Measurements from ENCODE around the gene SLX4IP.

SLX4IP gene

DNA sequence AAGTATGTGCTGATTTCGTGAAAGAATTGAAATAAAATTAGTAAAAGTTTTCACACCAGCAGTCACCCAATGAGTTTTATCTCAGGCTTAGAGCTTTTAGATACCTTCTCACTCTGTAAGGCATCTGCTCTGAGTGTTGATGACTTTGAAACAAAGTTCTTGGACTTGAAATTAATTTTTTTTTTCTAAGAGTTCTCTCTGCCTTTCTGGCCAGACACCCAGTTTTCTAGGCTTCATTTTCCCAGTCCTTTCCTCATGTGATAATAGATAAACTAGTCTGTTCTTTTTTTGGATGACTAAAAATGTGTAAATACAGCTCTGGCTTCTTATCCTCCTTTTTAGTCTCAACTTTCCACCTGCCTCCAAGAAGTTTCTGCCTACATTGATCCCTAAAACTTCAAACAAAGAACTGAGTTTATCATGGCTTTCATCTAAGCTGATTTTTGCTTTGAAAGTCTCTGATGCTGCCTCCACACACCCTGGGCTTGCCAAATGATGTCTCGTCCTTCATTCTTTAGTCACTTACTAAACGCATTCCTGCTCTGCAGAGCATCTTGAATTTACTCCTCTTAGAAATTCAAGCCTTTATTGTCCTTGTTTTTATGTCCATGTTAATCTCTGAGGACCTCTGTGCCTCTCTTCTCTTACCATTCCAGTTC lies 32.7 kb downstream of the SLX4IP start:
- no peak for DNase-seq

DNA sequence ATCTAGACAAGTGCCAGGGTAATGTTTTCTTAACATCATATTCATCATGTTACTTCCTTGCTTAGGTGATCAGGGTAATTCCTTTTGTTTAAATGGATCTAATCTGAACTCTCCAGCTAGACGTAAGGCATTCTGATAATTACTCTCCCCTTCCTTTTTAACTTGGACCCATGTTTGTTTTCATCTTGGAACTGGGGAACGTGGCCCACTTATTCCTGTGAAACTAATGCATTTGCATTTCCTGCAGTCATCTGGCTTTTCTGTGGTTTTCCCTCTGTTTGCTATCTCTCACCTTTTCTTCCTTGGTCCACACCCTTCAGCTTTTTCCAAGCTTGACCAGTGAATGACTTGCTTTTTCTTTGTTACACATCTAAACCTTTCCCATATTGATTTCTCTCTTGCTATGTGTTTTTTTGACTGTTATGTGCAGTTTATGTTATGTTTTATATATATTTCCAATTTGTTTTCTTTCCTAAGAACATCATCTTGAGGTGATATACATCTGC lies 33.3 kb downstream of the SLX4IP start:
- DNase-seq: no peak

DNA sequence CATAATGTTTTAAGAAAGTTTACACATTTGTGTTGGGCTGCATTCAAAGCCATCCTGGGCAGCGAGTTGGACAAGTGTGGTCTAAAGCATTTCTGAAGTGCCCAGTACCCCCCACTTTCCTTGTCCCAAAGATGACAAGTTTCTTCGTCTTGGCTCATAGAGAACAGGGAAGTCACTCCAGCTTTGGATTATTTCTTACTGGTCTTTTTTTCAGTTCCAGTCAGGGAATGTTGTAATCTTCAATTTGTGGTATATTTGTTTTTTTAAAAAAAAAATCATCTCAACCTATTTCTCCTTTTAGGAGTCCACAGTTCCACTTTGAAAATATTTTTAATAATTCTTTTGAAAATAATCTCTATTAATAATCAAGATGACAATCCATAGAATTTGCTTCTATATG lies 34.0 kb downstream of the SLX4IP start:
- no peak for DNase-seq

DNA sequence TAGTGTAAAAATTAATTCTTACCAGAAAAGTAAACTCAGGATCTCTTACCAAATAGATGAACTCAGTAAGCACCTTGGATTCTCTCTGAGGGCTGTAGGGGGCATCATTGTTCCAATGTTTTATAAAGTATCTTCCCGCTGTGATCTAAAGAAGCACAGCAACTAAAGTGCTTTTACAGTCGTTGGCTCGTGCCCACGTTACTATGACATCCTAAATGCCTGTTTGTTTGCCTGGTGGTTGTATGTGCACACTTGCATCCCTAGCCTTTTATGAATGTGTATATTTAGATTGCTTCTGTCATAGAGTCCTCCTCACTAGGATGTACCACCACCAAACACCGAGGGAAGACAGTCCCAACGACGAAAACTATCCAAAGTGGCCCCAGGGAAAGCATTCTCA lies 34.5 kb downstream of the SLX4IP start:
- DNase-seq: no peak

DNA sequence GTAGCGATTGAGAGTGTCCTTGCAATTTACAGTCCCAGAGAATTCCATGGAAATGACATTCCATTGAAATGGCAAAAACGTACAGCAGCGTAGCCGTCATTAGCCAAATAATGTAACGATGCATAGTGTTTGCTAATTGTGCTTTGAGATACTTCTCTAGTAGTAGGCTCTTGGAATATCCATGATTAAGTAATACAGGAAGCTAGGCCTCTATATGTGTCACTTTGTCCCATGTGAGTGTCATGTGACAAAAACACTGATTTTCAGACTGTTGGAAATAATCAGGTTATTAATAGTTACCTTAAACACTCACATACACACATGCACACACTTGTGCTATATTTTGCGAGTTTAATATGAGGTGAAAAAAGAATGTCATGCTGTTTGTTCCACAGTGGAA lies 35.2 kb downstream of the SLX4IP start:
- no peak for DNase-seq

DNA sequence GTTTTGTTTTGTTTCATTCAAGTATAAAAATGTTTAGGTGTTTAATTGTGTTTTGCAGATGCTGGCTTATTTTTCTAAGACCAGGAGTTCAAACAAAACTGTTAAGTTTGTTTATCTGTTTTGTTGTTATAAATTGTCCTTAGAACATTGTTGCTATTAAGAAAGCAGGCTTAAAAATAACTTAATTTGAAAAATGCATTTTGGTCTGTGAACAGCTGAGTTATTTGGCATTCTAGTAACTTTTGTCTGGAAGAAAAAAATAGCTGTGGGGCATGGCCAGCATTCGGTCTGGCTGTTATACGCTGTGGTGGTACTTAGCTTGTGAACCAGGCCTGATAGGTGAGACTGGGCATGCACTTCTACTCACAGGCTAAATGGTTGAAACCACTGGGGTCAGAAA lies 37.8 kb downstream of the SLX4IP start:
- no peak for DNase-seq

DNA sequence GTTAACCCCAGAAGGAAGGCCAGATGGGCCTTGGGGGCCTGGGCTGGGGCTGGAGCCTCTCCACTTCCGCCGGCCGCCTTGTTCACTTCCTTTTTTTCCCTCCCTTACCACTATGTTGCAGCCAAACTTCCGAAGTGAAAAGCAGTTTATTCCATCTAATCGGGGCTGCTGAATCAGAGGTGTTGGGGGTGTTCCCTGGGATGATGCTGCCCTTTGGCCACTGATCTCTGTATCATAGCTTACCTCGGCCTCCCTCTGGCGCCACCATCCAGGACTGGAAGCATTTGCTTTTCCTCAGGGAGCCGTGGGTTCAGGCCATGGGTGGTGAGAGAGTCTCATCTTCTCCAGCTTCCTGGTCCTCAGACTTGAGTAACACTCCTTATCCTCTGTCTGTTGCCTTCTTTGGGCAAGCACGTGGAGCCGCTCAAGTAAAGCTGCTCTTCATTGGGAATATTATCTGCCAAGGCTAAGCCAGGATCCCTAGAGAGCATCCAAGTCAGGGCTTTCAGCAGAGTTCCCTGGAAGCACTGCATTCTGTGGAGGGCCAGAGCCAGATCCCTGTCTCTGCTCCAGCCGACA lies 39.6 kb downstream of the SLX4IP start:
- no peak for DNase-seq

DNA sequence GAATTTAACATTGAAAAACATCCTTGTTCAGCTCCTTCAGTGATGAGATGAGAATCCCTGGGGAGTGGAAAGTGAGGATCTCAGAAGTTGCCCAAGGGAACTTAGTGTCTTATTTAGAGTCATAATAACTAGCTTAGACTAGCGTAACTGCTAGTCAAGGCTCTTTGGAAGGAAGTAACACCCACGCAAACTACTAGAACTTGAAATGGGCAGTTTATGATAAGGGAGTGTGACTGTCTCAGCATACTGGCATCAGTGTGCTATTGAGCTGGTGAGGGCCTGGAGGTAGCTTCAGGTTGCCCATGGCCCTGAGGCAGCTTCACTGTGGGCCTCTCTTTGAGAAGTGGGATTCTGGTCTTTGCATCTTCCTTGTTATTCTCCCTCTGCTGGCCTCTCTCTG lies 40.1 kb downstream of the SLX4IP start:
- DNase-seq: no peak

DNA sequence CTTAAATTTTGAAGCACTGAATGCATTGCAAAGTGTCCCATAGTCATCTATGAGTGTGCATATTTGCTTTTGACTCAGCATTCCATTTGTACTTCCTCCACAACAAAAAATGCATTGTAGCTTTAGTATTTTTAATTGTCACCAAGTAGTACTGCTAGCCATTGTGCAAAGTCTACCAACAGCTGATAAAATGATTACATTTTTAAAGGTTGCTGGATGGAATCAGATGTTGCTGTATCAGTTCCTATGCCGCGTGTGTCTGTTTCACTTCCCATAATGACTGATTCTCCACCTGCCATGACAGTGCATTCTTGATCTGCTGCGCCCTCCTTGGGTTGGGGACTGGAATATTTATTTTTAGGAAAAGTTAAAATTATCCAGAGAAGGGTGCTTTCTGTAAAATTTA lies 41.2 kb downstream of the SLX4IP start:
- no peak for DNase-seq

DNA sequence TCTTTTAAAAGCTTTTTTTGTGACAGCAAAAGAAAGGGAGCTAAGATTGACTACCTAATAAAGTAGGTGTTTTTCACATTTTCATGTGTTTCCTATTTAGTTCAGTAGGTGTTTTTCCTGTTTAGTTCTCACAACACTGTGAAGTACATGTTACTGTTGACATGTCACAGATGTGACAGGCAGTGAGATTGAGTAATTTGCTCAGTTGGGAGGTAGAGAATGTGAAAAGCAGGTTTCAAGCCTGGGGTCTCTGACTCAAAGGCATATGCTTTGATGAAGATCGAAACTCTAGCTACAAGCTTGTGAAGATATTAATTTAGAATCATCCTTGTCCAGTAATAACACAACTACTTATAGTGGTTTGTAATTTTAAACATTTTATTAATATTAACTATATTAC lies 43.1 kb downstream of the SLX4IP start:
- no peak for DNase-seq

DNA sequence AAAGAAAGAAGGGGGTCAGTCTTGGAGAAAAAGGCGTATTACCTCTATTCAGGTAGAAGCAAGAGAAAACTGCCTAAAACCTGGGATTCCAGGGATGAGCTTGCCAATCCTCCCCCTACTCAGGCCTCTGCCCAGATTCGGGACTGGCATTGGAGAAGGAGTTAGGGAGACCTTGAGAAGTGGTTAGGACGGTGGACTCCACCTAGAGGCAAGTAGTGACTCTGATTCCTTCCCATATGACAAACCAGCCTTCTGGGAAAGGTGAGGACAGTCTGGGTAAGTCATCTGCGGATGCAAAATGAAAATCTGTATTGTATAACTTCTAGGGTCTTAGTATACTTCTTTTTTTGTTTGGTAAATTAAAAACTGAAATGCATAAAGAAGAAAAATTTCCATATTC lies 43.8 kb downstream of the SLX4IP start:
- no peak for DNase-seq

DNA sequence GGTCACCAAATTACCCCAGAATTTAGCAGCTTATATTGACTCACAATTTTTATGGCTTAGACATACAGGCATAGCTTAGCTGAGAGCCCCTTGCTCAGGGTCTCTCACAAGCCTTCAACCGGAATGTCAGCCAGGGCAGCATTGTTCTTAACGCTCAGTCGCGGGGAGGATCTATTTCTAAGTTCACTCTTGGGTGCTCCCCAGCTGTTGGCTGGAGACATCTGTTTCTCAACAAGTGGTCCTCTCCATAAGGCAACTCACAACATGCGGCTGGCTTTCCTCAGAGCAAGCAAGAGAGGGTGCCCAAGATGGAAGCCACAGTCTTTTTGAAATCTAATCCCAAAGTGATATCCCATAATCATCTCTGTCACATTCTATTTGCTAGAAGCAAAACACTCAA lies 46.6 kb downstream of the SLX4IP start:
- DNase-seq: no peak

DNA sequence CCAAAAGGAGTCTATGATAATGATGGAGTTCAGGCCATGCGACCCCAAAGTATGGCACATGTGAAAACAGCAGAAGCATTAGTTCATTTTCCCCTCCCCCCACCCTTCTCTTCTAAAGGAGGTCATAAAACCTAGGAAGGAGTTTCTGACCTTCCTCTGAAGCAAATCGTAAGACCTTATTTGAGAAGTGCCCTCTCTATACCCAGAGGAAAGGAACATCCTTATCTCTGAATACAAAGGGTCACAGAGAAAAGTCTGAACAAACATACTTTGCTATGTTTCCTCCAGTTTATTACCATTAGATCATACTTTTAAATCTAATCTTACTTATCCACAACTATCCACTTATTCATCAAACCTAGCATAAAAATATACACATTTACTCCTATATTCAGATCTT lies 48.6 kb downstream of the SLX4IP start:
- DNase-seq: no peak

DNA sequence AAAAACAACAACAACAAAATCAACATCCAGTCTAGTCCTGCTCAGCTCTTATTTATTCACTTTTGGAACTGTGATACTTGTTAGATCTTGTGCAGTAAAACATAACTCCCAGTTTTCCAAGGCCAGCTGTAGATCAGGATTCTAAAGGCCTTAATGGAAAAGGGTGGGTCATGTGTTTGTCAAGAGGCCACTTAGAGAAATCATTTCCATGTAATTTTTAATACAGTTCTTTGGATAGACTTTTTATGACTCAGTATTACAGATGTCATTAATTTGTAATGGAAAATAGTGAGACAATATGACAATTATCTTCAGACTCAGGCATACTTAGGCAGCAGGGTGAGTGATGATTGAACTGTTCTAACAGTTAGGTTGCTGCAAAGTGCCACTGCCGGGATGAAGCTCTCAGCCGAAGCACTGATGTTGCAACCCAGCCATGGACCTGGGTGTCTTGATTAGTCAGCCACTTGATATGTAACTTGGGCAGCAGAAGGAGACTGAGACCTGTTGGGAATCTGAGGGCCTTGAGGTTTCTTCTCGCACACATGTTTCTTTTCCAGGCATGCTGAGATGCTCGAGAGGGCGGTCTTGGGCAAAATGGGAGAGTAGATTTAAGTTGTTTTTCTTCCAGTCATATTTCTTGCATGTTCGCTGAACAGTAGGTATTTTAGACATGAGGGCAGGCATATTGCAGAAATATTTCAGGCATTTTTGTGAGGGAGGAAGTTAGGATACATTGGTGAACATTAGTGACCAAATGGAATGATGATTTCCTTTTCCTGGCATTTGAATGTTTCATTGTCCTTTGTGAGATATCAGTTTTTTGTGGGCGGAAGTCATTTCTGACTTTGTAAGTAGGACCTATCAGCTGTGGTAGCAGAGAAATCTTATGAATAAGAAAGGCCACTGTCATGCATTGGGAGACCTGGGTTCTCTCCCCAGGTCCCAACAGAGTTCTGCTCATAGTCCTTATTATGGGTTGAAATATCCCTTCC lies 52.3 kb downstream of the SLX4IP start:
- DNase-seq: no peak

DNA sequence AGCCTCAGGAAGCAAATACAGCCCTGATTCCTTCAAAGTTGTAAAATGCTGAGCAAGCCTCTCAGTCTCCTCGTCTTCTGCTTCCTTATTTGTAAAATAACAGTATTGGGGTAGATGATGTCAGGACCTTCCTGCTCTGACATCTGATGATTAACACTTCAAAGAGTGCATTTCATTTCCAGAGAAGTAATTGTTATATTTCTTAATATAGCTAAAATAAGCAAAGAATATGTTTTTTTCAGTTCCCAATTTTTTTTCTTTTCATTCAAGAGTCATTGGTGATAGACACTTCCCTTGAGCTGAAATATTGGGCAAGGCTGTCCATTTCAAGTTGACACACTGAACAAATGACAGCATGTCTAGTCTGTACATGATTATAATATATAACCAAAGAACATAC lies 53.4 kb downstream of the SLX4IP start:
- no peak for DNase-seq

DNA sequence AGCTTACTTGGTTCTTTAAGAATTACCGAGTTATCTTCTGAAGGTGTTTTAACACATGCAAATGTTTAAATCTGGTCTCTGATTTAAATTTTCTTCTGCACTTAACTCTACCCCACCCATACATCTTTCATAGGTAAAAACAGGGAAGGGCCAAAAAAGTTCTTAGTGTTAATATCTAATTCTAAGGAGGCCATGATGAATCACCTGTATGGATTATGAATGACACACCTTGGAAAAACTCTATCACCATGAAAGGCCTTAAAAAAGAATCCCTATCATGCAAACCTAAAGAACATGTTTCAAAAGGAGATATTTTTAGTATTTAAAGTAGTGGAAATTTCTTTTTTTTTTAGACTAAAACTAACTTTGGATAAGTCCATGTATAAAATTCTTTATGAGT lies 54.7 kb downstream of the SLX4IP start:
- no peak for DNase-seq

DNA sequence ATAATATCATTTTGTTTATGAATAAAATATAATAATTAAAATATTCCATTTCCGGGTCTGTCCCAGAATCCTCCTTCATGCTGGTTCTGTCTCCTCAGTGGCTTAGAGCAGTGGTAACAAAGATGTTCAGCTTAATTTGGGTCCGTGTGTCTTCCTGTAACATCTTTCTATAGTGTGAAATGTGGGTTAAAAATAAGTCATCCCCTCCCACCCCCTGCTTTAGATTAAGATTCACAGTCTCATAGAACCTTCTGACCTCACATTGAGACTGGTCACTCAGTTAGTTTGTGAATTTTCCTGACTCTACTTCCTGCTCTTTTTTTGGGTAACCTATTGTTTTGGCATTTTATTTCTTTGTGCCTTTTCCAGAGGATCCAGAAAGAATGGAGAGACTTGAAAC lies 55.2 kb downstream of the SLX4IP start:
- no peak for DNase-seq

DNA sequence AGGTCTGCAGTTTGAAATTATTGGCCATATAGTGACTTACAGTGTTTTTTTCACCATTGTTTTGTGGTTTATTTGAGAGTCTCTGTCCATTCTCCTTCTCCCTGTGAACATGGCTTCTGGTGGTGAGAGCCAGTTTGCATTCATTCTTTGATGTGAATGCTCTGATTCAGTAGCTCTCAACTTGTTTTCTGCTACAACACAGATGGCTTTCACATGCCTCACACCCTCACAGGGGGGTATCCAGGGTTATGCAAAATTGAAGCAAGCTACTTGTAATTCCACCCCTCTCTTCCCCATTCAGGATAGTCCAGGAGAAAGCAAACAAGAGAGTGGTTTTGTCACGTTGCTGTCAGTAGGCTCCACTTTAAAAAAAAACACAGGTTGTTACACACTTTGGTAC lies 55.6 kb downstream of the SLX4IP start:
- no peak for DNase-seq

DNA sequence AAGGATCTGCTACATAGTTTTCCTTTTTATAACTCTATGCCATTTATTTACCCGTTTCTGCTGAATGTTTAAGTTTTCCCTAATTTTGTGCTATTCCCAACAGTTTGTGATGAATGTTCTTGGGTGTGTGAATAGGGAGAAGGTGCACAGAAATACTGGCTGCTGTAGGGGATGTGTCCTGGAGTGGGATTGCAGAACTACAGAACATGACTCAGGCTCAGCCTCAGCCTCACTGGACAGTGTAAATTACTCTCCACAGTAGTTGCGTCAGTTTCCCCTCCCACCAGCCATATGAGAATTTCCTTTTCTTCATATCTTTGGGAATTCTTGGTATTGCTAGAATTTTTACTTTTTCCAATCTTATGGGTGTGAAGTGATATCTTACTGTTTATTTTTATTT lies 57.0 kb downstream of the SLX4IP start:
- no peak for DNase-seq

DNA sequence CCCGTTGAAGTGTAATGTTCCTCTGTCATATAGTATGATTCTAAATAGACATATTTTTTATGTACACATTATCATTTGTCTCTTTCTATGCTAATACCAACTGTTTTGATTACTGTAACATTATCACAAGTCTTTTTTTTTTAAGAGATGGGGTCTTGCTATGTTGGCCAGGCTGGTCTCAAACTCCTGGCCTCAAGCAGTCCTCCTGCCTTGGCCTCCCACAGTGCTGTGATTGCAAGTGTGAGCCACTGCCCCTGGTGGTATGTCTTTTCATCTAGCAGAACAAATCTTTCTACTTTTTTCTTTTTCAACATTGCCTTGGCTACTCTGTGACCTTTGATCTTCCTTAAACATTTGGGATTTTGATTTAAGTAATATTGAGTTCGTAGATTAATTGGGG lies 57.7 kb downstream of the SLX4IP start:
- no peak for DNase-seq

DNA sequence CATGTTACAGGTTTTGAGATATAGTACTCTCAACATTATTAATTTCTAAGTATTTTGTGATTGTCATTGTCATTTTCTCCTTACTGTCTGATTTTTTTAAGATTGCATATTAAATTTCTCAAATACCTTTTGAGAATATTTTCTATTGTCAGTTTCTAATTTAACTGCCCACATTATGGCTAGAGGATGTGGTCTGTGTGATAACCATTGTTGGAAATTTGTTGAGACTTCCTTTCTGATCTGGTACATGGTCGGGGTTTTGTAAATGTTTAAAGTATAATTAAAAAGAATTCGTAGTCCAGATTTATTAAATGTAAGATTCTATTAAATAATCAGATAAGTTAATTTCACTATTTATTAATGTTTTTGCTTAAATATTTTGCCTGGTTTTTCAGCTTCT lies 60.1 kb downstream of the SLX4IP start:
- DNase-seq: no peak

DNA sequence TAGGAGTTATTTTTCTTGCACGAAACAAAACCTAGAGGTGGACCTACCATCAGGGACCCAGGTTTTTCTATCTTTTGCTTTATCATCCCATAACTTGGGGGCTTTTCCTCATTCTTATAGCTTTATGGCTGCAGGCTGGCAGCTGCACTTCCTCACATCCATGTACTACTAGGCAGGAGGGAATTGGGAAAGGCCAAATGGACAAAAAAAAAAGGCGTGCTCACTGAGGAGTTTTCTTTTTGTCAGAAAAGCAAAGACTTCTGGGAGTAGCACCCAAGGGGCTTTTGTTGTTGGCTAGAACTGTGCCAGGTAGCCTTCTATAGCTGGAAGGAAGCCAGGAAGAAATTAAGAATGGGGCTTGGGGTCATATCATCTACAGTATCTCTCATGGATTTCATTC lies 61.4 kb downstream of the SLX4IP start:
- no peak for DNase-seq

DNA sequence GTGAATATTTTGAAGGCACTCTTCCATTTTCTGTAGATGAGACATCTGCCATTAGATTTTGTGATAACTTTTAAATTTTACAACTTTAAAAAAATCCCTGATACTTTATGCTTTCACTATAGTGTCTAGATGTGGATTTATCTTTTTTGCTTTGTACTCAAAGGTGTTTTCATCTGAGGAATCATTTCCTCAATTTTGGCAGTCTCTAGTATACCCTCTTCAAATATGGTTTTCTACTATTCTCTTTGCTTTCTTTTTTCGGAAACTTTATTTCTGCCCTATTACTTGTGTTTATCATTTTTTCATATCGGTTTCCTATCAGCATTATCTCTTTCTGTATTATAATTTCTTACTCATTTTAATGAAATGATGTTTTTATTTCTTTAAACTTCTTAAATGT lies 62.2 kb downstream of the SLX4IP start:
- DNase-seq: no peak

DNA sequence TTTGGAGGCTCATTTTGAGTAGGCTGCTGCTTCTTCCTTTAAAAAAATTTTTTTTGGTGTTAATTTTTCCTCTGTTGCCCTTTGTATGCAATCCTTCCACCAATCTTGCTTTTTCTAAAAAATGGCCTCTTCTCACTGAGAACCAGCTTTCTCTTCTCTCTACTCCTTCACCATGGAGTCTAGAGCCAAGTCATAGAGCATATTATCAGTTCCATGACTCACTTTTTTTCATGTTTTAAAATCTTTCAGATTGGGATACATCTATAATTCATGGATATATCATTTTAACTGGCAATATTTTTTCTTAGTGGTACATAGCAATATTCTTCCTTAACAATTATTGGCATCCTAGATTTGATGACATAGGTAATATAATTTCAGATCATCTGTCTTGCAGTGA lies 62.7 kb downstream of the SLX4IP start:
- no peak for DNase-seq
